HEK293T (cell line): Measurements from ENCODE around the gene COMMD10.

Experiments used
- CTCF ChIA-PET: fragments of 350-600 bp; formaldehyde crosslinking; extraction: SDS; loops from one replicate; lab custom pipeline; 2021; ENCODE audit warnings: antibody characterized with exemption, inconsistent platforms; lab: Yijun Ruan, JAX
- POLR2A ChIA-PET: fragments of 350-600 bp; formaldehyde crosslinking; extraction: SDS; loops from one replicate; lab custom pipeline; 2020; ENCODE audit warnings: antibody characterized with exemption, inconsistent platforms; lab: Yijun Ruan, JAX
- DNase-seq: peaks from one replicate; pipeline ENCODE4 v3.0.0; 2012; ENCODE audit warnings: mixed read lengths; ENCODE audit errors: extremely low spot score
- ARNT ChIP-seq: fragments of 450-650 bp; IDR thresholded peaks from 2 replicates; pipeline ENCODE4 v1.6.1; 2017; ENCODE audit warnings: mild to moderate bottlenecking
- BHLHE40 ChIP-seq: fragments of 450-650 bp; IDR thresholded peaks from 2 replicates; pipeline ENCODE4 v1.6.1; 2016; ENCODE audit warnings: mild to moderate bottlenecking, moderate library complexity, borderline replicate concordance
- CTBP1 ChIP-seq: fragments of 450-650 bp; IDR thresholded peaks from 2 replicates; pipeline ENCODE4 v1.6.1; 2016; ENCODE audit warnings: borderline replicate concordance
- ELF4 ChIP-seq: fragments of 450-650 bp; IDR thresholded peaks from 2 replicates; pipeline ENCODE4 v1.6.1; 2017; ENCODE audit warnings: antibody characterized with exemption
- FOXA1 ChIP-seq: fragments of 450-650 bp; IDR thresholded peaks from 2 replicates; pipeline ENCODE4 v1.6.1; 2016; ENCODE audit warnings: mild to moderate bottlenecking
- FOXK2 ChIP-seq: fragments of 450-650 bp; IDR thresholded peaks from 2 replicates; pipeline ENCODE4 v1.6.1; 2016; ENCODE audit warnings: mild to moderate bottlenecking
- FOXM1 ChIP-seq: fragments of 450-650 bp; IDR thresholded peaks from 2 replicates; pipeline ENCODE4 v1.6.1; 2017; ENCODE audit warnings: mild to moderate bottlenecking, borderline replicate concordance
- HDGF ChIP-seq: fragments of 450-650 bp; IDR thresholded peaks from 2 replicates; pipeline ENCODE4 v1.6.1; 2017; ENCODE audit warnings: antibody characterized with exemption, borderline replicate concordance
- L3MBTL2 ChIP-seq: fragments of 450-650 bp; conservative IDR thresholded peaks from 2 replicates; pipeline ENCODE4 v1.6.1; 2016; ENCODE audit warnings: mild to moderate bottlenecking
- LEF1 ChIP-seq: fragments of 450-650 bp; IDR thresholded peaks from 2 replicates; pipeline ENCODE4 v1.6.1; 2017; ENCODE audit warnings: mild to moderate bottlenecking, borderline replicate concordance
- NFRKB ChIP-seq: fragments of 450-650 bp; IDR thresholded peaks from 2 replicates; pipeline ENCODE4 v1.6.1; 2016; ENCODE audit warnings: mild to moderate bottlenecking, moderate library complexity
- SP1 ChIP-seq: fragments of 450-650 bp; IDR thresholded peaks from 2 replicates; pipeline ENCODE4 v1.6.1; 2017
- SUZ12 ChIP-seq: fragments of 450-650 bp; IDR thresholded peaks from 2 replicates; pipeline ENCODE4 v1.6.1; 2016; ENCODE audit warnings: mild to moderate bottlenecking
- TARDBP ChIP-seq: fragments of 450-650 bp; IDR thresholded peaks from 2 replicates; pipeline ENCODE4 v1.6.1; 2016
- ZNF384 ChIP-seq: fragments of 450-650 bp; IDR thresholded peaks from 2 replicates; pipeline ENCODE4 v1.6.1; 2016
- TF ChIP-seq, protein P1 (sequence below): fragments of 450-650 bp; IDR thresholded peaks from 2 replicates; pipeline ENCODE4 v1.6.1; 2016

Gene COMMD10

GRCh38 chr5:116144991-116145390 lies 60.2 kb downstream of the COMMD10 start:
- CTCF ChIA-PET = no interaction called here
- no peak for TF ChIP-seq BHLHE40
- no peak for TF ChIP-seq TARDBP
- no peak for TF ChIP-seq ARNT
- TF ChIP-seq ZNF384 = no peak
- TF ChIP-seq HDGF = no peak
- TF ChIP-seq L3MBTL2 = no peak
- no peak for TF ChIP-seq SP1
- TF ChIP-seq CTBP1 = no peak
- TF ChIP-seq FOXK2 = no peak
- TF ChIP-seq LEF1 = no peak
- TF ChIP-seq, protein P1, sequence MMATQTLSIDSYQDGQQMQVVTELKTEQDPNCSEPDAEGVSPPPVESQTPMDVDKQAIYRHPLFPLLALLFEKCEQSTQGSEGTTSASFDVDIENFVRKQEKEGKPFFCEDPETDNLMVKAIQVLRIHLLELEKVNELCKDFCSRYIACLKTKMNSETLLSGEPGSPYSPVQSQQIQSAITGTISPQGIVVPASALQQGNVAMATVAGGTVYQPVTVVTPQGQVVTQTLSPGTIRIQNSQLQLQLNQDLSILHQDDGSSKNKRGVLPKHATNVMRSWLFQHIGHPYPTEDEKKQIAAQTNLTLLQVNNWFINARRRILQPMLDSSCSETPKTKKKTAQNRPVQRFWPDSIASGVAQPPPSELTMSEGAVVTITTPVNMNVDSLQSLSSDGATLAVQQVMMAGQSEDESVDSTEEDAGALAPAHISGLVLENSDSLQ = no peak
- TF ChIP-seq ELF4 = no peak
- no peak for TF ChIP-seq SUZ12
- no peak for TF ChIP-seq NFRKB
- no peak for TF ChIP-seq FOXM1
- TF ChIP-seq FOXA1 = no peak

DNA sequence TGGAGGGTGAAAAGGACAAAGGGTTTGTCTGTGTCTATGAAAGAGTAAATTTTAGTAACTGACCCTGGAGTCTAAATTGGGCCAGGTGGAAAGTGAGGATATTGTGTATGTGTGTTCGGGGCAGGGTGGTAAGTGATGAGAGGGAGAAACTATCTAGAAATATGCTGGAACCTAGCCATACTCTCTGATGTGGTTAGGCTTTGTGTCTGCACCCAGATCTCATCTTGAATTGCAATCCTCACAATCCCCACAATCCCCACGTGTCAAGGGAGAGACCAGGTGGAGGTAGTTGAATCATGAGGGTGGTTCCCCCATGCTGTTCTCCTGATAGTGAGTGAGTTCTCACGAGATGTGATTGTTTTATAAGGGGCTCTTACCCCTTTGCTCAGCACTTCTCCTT lies 60.6 kb downstream of the COMMD10 start:
- ChIA-PET CTCF (no interaction called here), POLR2A (no interaction called here)
- DNase-seq = no peak
- TF ChIP-seq, protein P1 = no peak
- no peak for TF ChIP-seq CTBP1
- no peak for TF ChIP-seq SP1
- TF ChIP-seq ELF4 = no peak
- no peak for TF ChIP-seq SUZ12
- no peak for TF ChIP-seq BHLHE40

More at GRCh38 chr5:116144991-116145390, 60.2 kb downstream of the COMMD10 start:
- POLR2A ChIA-PET = no interaction called here
- no peak for DNase-seq

DNA sequence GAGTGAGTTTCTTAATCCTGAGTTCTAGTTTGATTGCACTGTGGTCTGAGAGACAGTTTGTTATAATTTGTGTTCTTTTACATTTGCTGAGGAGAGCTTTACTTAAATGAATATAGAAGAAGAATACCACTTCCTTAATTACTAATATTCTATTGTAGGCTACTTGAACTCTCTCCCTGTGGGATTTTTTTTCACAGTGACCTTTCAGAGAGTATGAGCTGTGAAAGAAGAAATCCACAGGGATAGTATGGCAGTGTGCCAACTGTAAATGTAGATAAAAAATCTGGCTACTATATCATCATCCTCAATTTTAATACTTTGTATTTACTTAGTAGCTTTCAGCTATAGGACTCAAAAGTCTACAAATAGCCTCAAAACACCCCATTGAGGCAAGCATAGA lies 67.3 kb downstream of the COMMD10 start:
- ChIA-PET POLR2A (no interaction called here), CTCF (no interaction called here)
- no peak for DNase-seq
- TF ChIP-seq BHLHE40 (no peak), FOXM1 (no peak), FOXA1 (no peak), LEF1 (no peak), CTBP1 (no peak), SUZ12 (no peak), ZNF384 (no peak), SP1 (no peak), ELF4 (no peak), HDGF (no peak), ARNT (no peak), TARDBP (no peak), FOXK2 (no peak), L3MBTL2 (no peak), NFRKB (no peak)
- TF ChIP-seq, protein P1 = no peak

DNA sequence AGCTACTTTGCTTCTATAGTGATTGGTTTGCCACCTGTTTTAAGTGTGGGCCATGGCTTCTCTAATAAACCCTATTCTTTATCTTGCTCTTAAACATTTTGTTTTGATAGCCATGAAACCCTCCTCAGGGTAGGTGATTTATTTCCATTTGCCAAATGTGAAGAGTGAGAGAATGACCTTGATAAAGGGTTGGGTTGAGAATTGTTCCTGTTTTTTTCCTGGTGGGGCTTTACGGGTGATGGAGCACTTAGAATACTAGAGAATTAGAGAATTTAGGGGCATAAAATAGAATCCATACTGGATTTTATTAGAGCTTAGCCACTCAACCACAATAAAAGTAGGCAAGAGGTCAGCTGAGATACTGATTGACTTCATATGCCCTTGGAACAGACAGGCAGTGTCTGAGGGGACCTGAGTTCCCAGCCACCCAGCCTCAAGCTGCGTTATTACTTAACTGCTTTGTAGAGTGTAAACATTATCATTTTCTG lies 68.9 kb downstream of the COMMD10 start:
- POLR2A ChIA-PET = no interaction called here
- DNase-seq = peak; percentile 26
- TF ChIP-seq FOXA1 = no peak
- TF ChIP-seq CTBP1 = peak; percentile 82
- TF ChIP-seq, protein P1 = peak; percentile 88
- CTCF ChIA-PET = interaction anchor here (0.7 to 0.8 kb wide), 2 partner anchors 15 to 1465 kb away, joined by 3 read pairs; no protein-coding TSS in a partner anchor

DNA sequence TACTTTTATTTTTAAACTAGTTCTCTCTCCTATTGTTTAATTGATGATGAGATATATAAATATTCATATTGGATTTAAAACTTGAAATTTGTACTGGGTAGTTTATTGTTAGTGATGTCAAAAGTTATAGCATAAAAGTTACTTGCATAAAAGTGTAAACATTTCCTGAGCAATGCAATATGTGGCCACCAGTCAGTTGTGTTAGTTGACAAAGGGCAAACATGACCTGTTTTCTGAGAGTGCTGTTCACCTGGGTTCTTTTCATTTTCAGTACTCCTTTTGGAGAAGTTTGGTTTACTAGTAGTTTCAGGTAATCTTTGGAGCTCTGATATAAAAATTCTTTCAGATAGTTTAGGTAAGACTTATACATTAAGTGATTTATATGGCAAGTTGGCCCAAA lies 69.4 kb downstream of the COMMD10 start:
- ChIA-PET CTCF (interaction anchor here (0.6 kb wide), 1 partner anchor 835 kb away, joined by 3 read pairs; no protein-coding TSS in a partner anchor), POLR2A (no interaction called here)
- TF ChIP-seq FOXK2 = no peak
- TF ChIP-seq FOXA1 = no peak
- TF ChIP-seq TARDBP = no peak
- no peak for TF ChIP-seq HDGF
- no peak for TF ChIP-seq ARNT
- TF ChIP-seq ELF4 = no peak
- TF ChIP-seq ZNF384 = no peak
- no peak for TF ChIP-seq L3MBTL2
- TF ChIP-seq SP1 = no peak
- no peak for TF ChIP-seq NFRKB
- TF ChIP-seq, protein P1 = no peak
- TF ChIP-seq CTBP1 = no peak
- no peak for TF ChIP-seq SUZ12
- TF ChIP-seq FOXM1 = no peak
- no peak for TF ChIP-seq BHLHE40
- no peak for TF ChIP-seq LEF1
- DNase-seq = peak; percentile 5
